ENCODE measurements around the gene CSF1.

GRCh38 chr1:109954041-109954512, 43.4 kb downstream of the CSF1 start:
- no peak for TF ChIP-seq POLR2A (IDR thresholded peaks at IDR 0.05)
- TF ChIP-seq, protein P1, sequence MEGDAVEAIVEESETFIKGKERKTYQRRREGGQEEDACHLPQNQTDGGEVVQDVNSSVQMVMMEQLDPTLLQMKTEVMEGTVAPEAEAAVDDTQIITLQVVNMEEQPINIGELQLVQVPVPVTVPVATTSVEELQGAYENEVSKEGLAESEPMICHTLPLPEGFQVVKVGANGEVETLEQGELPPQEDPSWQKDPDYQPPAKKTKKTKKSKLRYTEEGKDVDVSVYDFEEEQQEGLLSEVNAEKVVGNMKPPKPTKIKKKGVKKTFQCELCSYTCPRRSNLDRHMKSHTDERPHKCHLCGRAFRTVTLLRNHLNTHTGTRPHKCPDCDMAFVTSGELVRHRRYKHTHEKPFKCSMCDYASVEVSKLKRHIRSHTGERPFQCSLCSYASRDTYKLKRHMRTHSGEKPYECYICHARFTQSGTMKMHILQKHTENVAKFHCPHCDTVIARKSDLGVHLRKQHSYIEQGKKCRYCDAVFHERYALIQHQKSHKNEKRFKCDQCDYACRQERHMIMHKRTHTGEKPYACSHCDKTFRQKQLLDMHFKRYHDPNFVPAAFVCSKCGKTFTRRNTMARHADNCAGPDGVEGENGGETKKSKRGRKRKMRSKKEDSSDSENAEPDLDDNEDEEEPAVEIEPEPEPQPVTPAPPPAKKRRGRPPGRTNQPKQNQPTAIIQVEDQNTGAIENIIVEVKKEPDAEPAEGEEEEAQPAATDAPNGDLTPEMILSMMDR (IDR thresholded peaks at IDR 0.05): no peak
